ENCODE results near the gene LRRC4C. TPM values are rescaled to one million over a fixed set of nuclear protein-coding genes. Genes with fewer than 3 reads are reported as not detected.

The LRRC4C gene
- total RNA-seq, 2 donors from 2014 or later: 1.3 TPM; not detected in 1

GRCh38 chr11:41333357-41333756 lies 126.1 kb downstream of the LRRC4C start:
- no peak overlapping the region for H3K27ac ChIP-seq
- no peaks in the 10 kb centered on the region for H3K9me3 ChIP-seq
- no peaks in the 10 kb centered on the region for H3K36me3 ChIP-seq (replicated peaks in 1 of 2; ENCODE audit: insufficient read depth in 1 of 2, low read depth in 2 of 2)
- WGBS, 2 donors: 50 to 63% methylated on average over 1 of the region's 1 CpG
- no peaks in the 10 kb centered on the region for H3K27me3 ChIP-seq
- no peak for DNase-seq
- no peak overlapping the region for H3K4me3 ChIP-seq
- intact Hi-C loops (cut with DNase I): no loop called here
- no peak for TF ChIP-seq POLR2A (IDR thresholded peaks at IDR 0.05)
- TF ChIP-seq CTCF (IDR thresholded peaks at IDR 0.05): no peak
- ATAC-seq: no peak
- no peaks in the 10 kb centered on the region for H3K4me1 ChIP-seq

DNA sequence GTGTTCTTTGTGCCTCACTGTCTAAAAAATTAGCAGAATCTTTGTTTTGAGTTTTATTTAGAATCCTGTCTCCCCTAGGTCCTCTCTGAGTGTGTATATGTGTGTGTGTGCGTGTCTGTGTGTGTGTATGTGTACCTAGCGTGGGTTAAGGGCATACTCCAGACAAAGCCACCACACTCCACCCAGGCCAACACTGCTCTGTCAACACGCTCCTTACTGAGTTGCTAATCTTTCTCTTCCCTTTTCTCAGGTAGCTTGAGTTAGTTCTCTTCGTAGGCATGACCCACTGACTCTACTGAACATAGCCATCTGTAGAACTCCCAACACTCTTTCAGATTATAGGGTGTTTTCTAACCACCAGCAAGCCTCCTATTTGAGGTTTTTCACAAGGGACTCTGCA lies 131.1 kb downstream of the LRRC4C start:
- 54 to 65% methylated on average over 4 of the region's 4 CpGs for WGBS, 2 donors
- Histone ChIP-seq H3K9me3 (no peaks in the 10 kb centered on the region), H3K27me3 (no peaks in the 10 kb centered on the region), H3K4me1 (no peaks in the 10 kb centered on the region), H3K36me3 (replicated peaks in 1 of 2; ENCODE audit: insufficient read depth in 1 of 2, low read depth in 2 of 2) (no peaks in the 10 kb centered on the region), H3K4me3 (no peak overlapping the region), H3K27ac (no peak overlapping the region)
- no peak for TF ChIP-seq CTCF (IDR thresholded peaks at IDR 0.05)
- no peak for TF ChIP-seq POLR2A (IDR thresholded peaks at IDR 0.05)
- DNase-seq: no peak
- ATAC-seq: no peak
- intact Hi-C loops (cut with DNase I): no loop called here

- 74 to 75% methylated on average over 3 of the region's 3 CpGs for WGBS, 2 donors
- Histone ChIP-seq H3K9me3 (no peaks in the 10 kb centered on the region), H3K27ac (no peak overlapping the region), H3K36me3 (replicated peaks in 1 of 2; ENCODE audit: insufficient read depth in 1 of 2, low read depth in 2 of 2) (no peaks in the 10 kb centered on the region), H3K4me3 (no peak overlapping the region), H3K27me3 (no peaks in the 10 kb centered on the region), H3K4me1 (no peaks in the 10 kb centered on the region)
- DNase-seq (no peak), ATAC-seq (no peak)
- no peak for TF ChIP-seq POLR2A (IDR thresholded peaks at IDR 0.05)
- no peak for TF ChIP-seq CTCF (IDR thresholded peaks at IDR 0.05)
- intact Hi-C loops (cut with DNase I): no loop called here
Observed at GRCh38 chr11:41323446-41323845, 136.0 kb downstream of the LRRC4C start.

DNA sequence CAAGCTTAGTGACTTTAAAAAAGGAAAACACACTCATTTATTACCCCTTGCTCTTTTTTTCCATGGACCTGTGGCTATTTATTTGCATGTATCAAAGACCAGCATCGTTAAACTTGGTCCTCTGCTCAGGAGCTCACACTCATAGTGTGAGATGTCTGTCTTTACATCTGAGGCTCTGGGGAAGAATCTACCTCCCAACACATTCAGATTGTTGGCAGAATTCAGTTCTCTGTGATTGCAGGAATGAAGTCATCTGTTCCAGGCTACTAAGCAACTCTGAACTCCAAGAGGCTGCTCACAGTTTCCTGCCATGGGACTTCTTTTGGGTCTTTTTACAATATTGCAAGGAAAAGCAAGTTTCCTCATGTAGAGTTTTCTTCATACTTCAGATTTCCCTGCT lies 138.8 kb downstream of the LRRC4C start:
- TF ChIP-seq CTCF (IDR thresholded peaks at IDR 0.05) (no peak), POLR2A (IDR thresholded peaks at IDR 0.05) (no peak)
- DNase-seq: no peak
- no peaks in the 10 kb centered on the region for H3K4me1 ChIP-seq
- no peak overlapping the region for H3K27ac ChIP-seq
- intact Hi-C loops (cut with DNase I): no loop called here
- 55 to 67% methylated on average over 1 of the region's 1 CpG for WGBS, 2 donors
- H3K36me3 ChIP-seq (replicated peaks in 1 of 2; ENCODE audit: insufficient read depth in 1 of 2, low read depth in 2 of 2): no peaks in the 10 kb centered on the region
- no peak overlapping the region for H3K4me3 ChIP-seq
- H3K9me3 ChIP-seq: no peaks in the 10 kb centered on the region
- H3K27me3 ChIP-seq: no peaks in the 10 kb centered on the region
- no peak for ATAC-seq

DNA sequence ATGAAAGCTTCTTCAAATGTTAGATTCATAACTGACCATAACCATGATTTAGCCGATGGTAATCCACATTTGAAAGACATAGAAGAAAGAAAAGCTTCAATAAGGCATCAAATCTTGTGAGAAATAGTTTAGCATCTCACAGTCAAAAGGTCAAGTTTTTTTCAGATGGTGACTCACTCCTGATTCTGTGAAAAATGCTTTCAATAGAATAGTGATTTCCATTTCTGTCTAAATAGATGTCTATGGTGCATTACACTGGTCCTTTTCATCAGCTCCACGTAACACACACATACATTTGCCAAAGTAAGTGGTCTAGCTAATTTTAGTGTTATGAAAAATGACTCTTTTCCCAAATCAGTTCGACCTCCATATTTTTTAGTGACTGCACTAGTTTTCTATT lies 139.2 kb downstream of the LRRC4C start:
- DNase-seq (no peak), ATAC-seq (no peak)
- TF ChIP-seq POLR2A (IDR thresholded peaks at IDR 0.05) (no peak), CTCF (IDR thresholded peaks at IDR 0.05) (no peak)
- no peak overlapping the region for H3K4me3 ChIP-seq
- no peaks in the 10 kb centered on the region for H3K4me1 ChIP-seq
- H3K36me3 ChIP-seq (replicated peaks in 1 of 2; ENCODE audit: insufficient read depth in 1 of 2, low read depth in 2 of 2): no peaks in the 10 kb centered on the region
- H3K27me3 ChIP-seq: no peaks in the 10 kb centered on the region
- intact Hi-C loops (cut with DNase I): no loop called here
- 46 to 53% methylated on average over 3 of the region's 3 CpGs for WGBS, 2 donors
- no peaks in the 10 kb centered on the region for H3K9me3 ChIP-seq
- H3K27ac ChIP-seq: no peak overlapping the region
